Measurements from ENCODE around the gene NME3. TPM values are rescaled to one million over a fixed set of nuclear protein-coding genes. Genes with fewer than 3 reads are reported as not detected.

NME3 gene
- total and polyA plus RNA-seq, 2 donors from 2014 or later: 70.8 to 123 TPM

DNA sequence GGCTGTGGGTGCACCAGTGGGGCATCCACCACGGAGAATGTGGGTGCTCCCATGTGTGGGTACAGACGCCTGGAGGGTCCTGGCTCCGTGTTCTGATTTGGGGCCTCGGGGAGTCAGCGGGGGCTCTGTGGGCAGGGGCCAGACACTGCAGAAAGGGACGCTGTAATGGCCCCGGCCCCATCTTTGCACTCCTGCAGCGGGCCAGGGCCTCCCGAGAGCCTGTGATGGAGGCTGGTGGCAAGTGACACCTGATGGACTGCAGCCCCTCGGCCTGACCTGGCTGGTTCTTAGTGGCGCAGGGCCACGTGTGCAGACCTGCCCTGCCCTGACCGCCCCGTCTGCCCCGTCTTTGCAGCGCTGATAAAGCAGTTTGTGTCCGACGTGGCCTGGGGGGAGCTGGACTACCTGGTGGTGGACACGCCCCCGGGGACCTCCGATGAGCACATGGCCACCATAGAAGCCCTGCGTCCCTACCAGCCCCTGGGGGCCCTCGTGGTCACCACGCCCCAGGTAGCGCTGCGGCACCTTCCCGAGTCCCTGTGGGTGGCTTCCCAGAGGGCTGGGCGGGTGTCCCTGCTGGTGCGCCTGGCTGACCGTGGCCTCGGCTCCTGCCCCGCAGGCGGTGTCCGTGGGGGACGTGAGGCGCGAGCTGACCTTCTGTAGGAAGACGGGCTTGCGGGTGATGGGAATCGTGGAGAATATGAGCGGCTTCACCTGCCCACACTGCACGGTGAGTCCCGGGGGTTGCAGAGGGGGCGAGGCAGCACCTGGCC lies 16.2 kb upstream of the NME3 start:
- intact Hi-C loops (cut with DNase I): no loop called here
- Histone ChIP-seq H3K27ac (ENCODE audit: low read depth in 2 of 2, low read length in 2 of 2) (no peak overlapping the region), H3K36me3 (ENCODE audit: control insufficient read depth in 2 of 3, insufficient read depth in 3 of 3, low read length in 3 of 3) (no peaks in the 10 kb centered on the region), H3K9ac (ENCODE audit: low read length in 3 of 3) (no peak overlapping the region), H3K4me1 (ENCODE audit: control insufficient read depth in 2 of 3, insufficient read depth in 2 of 3, low read depth in 1 of 3, low read length in 3 of 3) (peaks cover 0 to 4% (median 4%) of the 10 kb centered on the region in 3 donors), H3K27me3 (ENCODE audit: control insufficient read depth, insufficient read depth, low read length) (no peaks in the 10 kb centered on the region), H3K9me3 (ENCODE audit: control insufficient read depth in 2 of 3, insufficient read depth in 1 of 3, low read length in 3 of 3) (no peaks in the 10 kb centered on the region), H3K4me3 (ENCODE audit: low read length in 3 of 3) (no peak overlapping the region)
- FAIRE-seq (no peak), DNase-seq (peak in 1 of 5 donors; percentile 64)
- TF ChIP-seq, protein P1, sequence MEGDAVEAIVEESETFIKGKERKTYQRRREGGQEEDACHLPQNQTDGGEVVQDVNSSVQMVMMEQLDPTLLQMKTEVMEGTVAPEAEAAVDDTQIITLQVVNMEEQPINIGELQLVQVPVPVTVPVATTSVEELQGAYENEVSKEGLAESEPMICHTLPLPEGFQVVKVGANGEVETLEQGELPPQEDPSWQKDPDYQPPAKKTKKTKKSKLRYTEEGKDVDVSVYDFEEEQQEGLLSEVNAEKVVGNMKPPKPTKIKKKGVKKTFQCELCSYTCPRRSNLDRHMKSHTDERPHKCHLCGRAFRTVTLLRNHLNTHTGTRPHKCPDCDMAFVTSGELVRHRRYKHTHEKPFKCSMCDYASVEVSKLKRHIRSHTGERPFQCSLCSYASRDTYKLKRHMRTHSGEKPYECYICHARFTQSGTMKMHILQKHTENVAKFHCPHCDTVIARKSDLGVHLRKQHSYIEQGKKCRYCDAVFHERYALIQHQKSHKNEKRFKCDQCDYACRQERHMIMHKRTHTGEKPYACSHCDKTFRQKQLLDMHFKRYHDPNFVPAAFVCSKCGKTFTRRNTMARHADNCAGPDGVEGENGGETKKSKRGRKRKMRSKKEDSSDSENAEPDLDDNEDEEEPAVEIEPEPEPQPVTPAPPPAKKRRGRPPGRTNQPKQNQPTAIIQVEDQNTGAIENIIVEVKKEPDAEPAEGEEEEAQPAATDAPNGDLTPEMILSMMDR (IDR thresholded peaks at IDR 0.05; ENCODE audit: borderline replicate concordance, extremely low read depth, insufficient read depth): no peak

DNA sequence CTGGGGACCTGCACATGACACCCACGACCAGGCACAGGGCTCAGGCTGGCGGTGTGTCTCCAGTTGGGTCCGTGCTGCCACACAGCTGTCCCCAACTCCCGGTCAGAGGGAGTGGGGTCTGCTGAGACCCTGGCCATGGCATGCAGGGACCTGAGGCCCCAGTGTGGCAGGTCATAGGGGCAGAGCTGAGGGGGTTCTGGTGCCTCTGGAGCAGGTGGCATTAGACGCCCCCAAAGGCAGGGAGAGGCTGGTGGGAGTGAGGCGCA lies 15.6 kb upstream of the NME3 start:
- Histone ChIP-seq H3K4me3 (ENCODE audit: low read length in 3 of 3) (no peak overlapping the region), H3K27me3 (ENCODE audit: control insufficient read depth, insufficient read depth, low read length) (no peaks in the 10 kb centered on the region), H3K4me1 (ENCODE audit: control insufficient read depth in 2 of 3, insufficient read depth in 2 of 3, low read depth in 1 of 3, low read length in 3 of 3) (peaks cover 0 to 4% (median 4%) of the 10 kb centered on the region in 3 donors), H3K9ac (ENCODE audit: low read length in 3 of 3) (no peak overlapping the region), H3K27ac (ENCODE audit: low read depth in 2 of 2, low read length in 2 of 2) (no peak overlapping the region), H3K36me3 (ENCODE audit: control insufficient read depth in 2 of 3, insufficient read depth in 3 of 3, low read length in 3 of 3) (no peaks in the 10 kb centered on the region), H3K9me3 (ENCODE audit: control insufficient read depth in 2 of 3, insufficient read depth in 1 of 3, low read length in 3 of 3) (no peaks in the 10 kb centered on the region)
- TF ChIP-seq, protein P1 (IDR thresholded peaks at IDR 0.05; ENCODE audit: borderline replicate concordance, extremely low read depth, insufficient read depth): no peak
- no peak for FAIRE-seq
- no peak for DNase-seq
- intact Hi-C loops (cut with DNase I): no loop called here

DNA sequence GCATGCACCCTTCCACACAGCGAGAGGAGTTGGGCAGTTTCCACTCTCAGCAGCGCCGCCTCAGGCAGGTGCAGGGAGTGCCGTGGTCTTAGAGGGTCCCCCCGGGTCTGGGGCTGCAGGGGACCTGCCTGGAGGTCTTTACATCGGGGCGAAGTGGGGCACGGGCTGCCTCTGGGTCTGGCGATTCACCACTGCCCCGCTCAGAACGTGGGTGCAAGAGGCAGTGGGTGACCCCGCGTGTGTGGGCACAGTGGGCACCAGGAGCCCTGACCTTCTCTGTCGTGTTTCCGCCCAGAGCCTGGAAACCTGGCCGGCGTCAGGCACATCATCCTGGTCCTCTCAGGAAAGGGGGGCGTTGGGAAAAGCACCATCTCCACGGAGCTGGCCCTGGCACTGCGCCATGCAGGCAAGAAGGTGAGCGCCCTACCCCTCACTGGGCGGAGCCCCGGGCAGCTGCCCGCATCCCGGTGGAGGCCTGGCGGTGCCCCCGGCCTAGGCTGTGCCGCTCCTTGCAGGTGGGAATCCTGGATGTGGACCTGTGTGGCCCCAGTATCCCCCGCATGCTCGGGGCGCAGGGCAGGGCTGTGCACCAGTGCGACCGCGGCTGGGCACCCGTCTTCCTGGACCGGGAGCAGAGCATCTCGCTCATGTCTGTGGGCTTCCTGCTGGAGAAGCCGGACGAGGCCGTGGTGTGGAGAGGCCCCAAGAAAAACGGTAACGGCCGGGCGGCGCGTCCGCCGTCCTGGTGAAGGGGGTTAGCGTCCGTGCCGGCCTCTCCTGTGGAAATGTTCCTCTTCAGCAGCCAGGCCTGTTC lies 15.1 kb upstream of the NME3 start:
- H3K4me1 ChIP-seq (ENCODE audit: control insufficient read depth in 2 of 3, insufficient read depth in 2 of 3, low read depth in 1 of 3, low read length in 3 of 3): peaks cover 0 to 8% (median 5%) of the 10 kb centered on the region in 3 donors
- no peaks in the 10 kb centered on the region for H3K9me3 ChIP-seq (ENCODE audit: control insufficient read depth in 2 of 3, insufficient read depth in 1 of 3, low read length in 3 of 3)
- FAIRE-seq (no peak), DNase-seq (peak in 2 of 5 donors; percentile 37 to 80)
- intact Hi-C loops (cut with DNase I): no loop called here
- H3K9ac ChIP-seq (ENCODE audit: low read length in 3 of 3): no peak overlapping the region
- H3K27me3 ChIP-seq (ENCODE audit: control insufficient read depth, insufficient read depth, low read length): no peaks in the 10 kb centered on the region
- TF ChIP-seq, protein P1 (IDR thresholded peaks at IDR 0.05; ENCODE audit: borderline replicate concordance, extremely low read depth, insufficient read depth): no peak
- H3K4me3 ChIP-seq (ENCODE audit: low read length in 3 of 3): no peak overlapping the region
- H3K27ac ChIP-seq (ENCODE audit: low read depth in 2 of 2, low read length in 2 of 2): no peak overlapping the region
- no peaks in the 10 kb centered on the region for H3K36me3 ChIP-seq (ENCODE audit: control insufficient read depth in 2 of 3, insufficient read depth in 3 of 3, low read length in 3 of 3)
